GM18520 (cell line): ENCODE measurements around the gene PHC1.
"Not testable (repeated sequence)": the region's sequence is repeated elsewhere in the genome, so short reads cannot be mapped to it uniquely, and the experiment has no call there.

Source experiments
- ATAC-seq: cut with Tn5 transposase; IDR thresholded peaks from one replicate; pipeline ENCODE4 v1.9.1; 2021; ENCODE audit not compliant: unreplicated experiment

PHC1 gene

GRCh38 chr12:8909752-8910151 is 4.6 kb upstream of the PHC1 start:
- ATAC-seq = no peak

- ATAC-seq = no peak
Observed at GRCh38 chr12:8911606-8912268, 2.6 kb upstream of the PHC1 start.

GRCh38 chr12:8912914-8913313 is 1.4 kb upstream of the PHC1 start:
- no peak for ATAC-seq

- no peak for ATAC-seq
Observed at GRCh38 chr12:8913702-8914032, 642 bp upstream of the PHC1 start.

GRCh38 chr12:8914716-8915526 is 612 bp downstream of the PHC1 start:
- peak; percentile 45 for ATAC-seq

- no peak for ATAC-seq
Observed at GRCh38 chr12:8916154-8916553, 1.8 kb downstream of the PHC1 start.

GRCh38 chr12:8917031-8917430 is 2.7 kb downstream of the PHC1 start:
- ATAC-seq = no peak

- no peak for ATAC-seq
Observed at GRCh38 chr12:8917751-8918150, 3.4 kb downstream of the PHC1 start.

GRCh38 chr12:8919643-8920042 is 5.3 kb downstream of the PHC1 start:
- not testable (repeated sequence) for ATAC-seq

GRCh38 chr12:8922544-8922943 is 8.2 kb downstream of the PHC1 start:
- ATAC-seq = no peak

- not testable (repeated sequence) for ATAC-seq
Observed at GRCh38 chr12:8930655-8931323, 16.5 kb downstream of the PHC1 start.

- not testable (repeated sequence) for ATAC-seq
Observed at GRCh38 chr12:8932464-8932863, 18.2 kb downstream of the PHC1 start.

GRCh38 chr12:8934080-8934479 is 19.8 kb downstream of the PHC1 start:
- ATAC-seq = not testable (repeated sequence)

GRCh38 chr12:8936735-8937134 is 22.4 kb downstream of the PHC1 start:
- no peak for ATAC-seq

GRCh38 chr12:8937842-8938442 is 23.6 kb downstream of the PHC1 start:
- not testable (repeated sequence) for ATAC-seq

- ATAC-seq = no peak
Observed at GRCh38 chr12:8941691-8942478, 27.6 kb downstream of the PHC1 start.

- no peak for ATAC-seq
Observed at GRCh38 chr12:8943565-8944186, 29.4 kb downstream of the PHC1 start.

GRCh38 chr12:8946733-8947132 is 32.4 kb downstream of the PHC1 start:
- no peak for ATAC-seq

- no peak for ATAC-seq
Observed at GRCh38 chr12:8947737-8948136, 33.4 kb downstream of the PHC1 start.

- ATAC-seq = no peak
Observed at GRCh38 chr12:8948701-8949341, 34.5 kb downstream of the PHC1 start.
